WERI-Rb-1 (cell line): ENCODE data around the gene BICDL1.

ENCODE experiments used
- DNase-seq: peaks from one replicate; pipeline ENCODE4 v3.0.0-alpha.2; 2020
- H3K27ac ChIP-seq: fragments of 250-450 bp; sonication (Bioruptor Pico); 2 replicates; pipeline ENCODE4 v1.5.1; 2020; ENCODE audit warnings: mild to moderate bottlenecking, moderate library complexity
- H3K27me3 ChIP-seq: fragments of 250-450 bp; sonication (Bioruptor Pico); 2 replicates; pipeline ENCODE4 v1.5.1; 2021; ENCODE audit warnings: mild to moderate bottlenecking, low read depth, moderate library complexity; ENCODE audit not compliant: insufficient read depth, severe bottlenecking
- H3K36me3 ChIP-seq: fragments of 250-450 bp; sonication (Bioruptor Pico); 2 replicates; pipeline ENCODE4 v1.5.1; 2020; ENCODE audit warnings: mild to moderate bottlenecking, moderate library complexity
- H3K4me3 ChIP-seq: 2 replicates; pipeline ENCODE4 v1.5.1; 2011; ENCODE audit warnings: low read depth, mild to moderate bottlenecking, control low read depth, low read length
- H3K9me3 ChIP-seq: fragments of 250-450 bp; sonication (Bioruptor Pico); 2 replicates; pipeline ENCODE4 v1.5.1; 2021; ENCODE audit warnings: mild to moderate bottlenecking, moderate library complexity; ENCODE audit not compliant: severe bottlenecking
- TF ChIP-seq, protein P1 (sequence below): IDR thresholded peaks from 2 replicates; pipeline ENCODE4 v1.5.1; 2011; ENCODE audit warnings: low read depth, mild to moderate bottlenecking, control low read depth, inconsistent platforms, low read length

BICDL1 gene

DNA sequence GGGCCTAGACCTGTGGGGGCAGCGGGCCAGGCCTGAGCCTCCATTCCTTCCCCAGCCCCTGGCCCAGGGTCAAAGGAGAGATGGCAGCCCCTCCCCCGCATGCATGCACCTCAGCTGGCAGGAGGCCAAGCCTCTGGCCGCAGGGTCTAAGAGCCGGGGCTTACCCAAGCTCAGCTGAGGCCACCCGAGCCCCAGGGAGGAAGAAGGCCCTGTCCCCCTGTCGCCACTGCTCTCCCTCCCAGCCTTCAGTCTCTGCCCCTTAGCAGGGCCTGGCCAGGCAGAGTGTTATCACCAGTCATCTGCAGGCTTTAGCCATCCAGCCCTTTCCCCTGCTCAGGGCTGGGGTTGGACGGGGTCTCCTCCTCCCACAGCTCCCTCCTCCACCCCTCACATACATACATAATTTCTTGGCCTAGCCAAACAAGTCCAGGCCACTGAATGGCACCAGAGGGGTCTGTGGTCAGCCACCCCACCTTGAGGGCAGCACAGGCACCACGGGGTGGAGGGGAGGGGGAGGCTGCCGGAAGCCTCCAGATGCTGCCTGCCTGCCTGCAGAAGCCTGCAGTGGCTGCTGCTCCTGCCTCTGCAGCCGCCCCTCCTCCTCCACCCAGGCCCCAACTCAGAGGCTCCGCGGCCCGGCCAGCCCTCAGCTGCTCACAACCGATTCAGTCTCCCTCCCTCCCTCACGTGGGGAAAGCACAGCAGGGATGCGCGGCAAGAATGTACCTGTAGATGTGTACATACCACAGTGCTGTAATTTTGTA, 104.7 kb downstream of the BICDL1 start:
- H3K27ac ChIP-seq, result peak overlapping the region; percentile 15
- H3K27me3 ChIP-seq, result no peaks in the 10 kb centered on the region
- no peaks in the 10 kb centered on the region for H3K9me3 ChIP-seq
- TF ChIP-seq, protein P1, sequence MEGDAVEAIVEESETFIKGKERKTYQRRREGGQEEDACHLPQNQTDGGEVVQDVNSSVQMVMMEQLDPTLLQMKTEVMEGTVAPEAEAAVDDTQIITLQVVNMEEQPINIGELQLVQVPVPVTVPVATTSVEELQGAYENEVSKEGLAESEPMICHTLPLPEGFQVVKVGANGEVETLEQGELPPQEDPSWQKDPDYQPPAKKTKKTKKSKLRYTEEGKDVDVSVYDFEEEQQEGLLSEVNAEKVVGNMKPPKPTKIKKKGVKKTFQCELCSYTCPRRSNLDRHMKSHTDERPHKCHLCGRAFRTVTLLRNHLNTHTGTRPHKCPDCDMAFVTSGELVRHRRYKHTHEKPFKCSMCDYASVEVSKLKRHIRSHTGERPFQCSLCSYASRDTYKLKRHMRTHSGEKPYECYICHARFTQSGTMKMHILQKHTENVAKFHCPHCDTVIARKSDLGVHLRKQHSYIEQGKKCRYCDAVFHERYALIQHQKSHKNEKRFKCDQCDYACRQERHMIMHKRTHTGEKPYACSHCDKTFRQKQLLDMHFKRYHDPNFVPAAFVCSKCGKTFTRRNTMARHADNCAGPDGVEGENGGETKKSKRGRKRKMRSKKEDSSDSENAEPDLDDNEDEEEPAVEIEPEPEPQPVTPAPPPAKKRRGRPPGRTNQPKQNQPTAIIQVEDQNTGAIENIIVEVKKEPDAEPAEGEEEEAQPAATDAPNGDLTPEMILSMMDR, result no peak
- peaks cover 47% of the 10 kb centered on the region for H3K36me3 ChIP-seq
- DNase-seq, result peak; percentile 68
- no peak overlapping the region for H3K4me3 ChIP-seq

DNA sequence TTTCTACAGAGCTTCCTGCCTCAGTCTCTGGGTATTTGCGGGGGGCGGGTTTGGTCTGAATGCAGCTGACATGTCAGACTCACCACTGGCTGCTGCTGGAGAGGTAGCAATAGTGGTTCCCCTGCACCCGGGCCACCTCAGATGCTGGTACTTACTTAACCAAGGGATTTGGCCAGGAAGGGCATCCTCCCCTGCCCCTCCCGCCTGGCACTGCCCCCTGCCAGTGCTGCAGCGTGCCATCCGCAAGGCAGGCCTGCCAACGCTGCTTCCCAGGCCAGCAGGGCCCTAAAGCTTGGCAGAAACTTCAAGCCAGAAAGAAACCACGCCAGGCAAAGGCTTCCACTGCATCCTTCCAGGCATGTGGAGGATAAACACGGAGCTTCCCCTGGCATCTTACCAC, 105.4 kb downstream of the BICDL1 start:
- H3K4me3 ChIP-seq, result no peak overlapping the region
- no peaks in the 10 kb centered on the region for H3K27me3 ChIP-seq
- H3K27ac ChIP-seq, result no peak overlapping the region
- DNase-seq, result no peak
- peaks cover 49% of the 10 kb centered on the region for H3K36me3 ChIP-seq
- TF ChIP-seq, protein P1, result no peak
- H3K9me3 ChIP-seq, result no peaks in the 10 kb centered on the region

DNA sequence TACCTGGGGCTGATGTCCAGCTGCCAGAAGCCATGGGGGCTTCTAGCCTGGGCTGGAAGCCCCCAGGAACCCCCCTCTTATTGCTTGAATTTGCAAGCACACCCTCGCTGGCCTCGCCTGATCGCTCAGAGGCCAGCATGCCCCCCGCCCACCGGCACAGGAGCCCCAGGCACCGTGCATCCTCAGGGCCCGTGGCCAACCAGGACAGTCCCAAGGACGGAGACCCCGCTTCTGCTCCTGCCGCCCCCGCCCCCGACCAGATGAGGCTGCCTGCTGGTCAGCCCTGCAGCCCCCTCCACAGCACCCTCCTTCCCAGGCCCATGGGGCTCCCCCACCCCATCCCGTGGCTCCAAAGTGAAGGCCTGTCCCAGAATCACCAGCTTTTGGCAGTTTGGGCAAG, 106.3 kb downstream of the BICDL1 start:
- TF ChIP-seq, protein P1, result no peak
- no peak for DNase-seq
- no peaks in the 10 kb centered on the region for H3K9me3 ChIP-seq
- H3K4me3 ChIP-seq, result no peak overlapping the region
- no peak overlapping the region for H3K27ac ChIP-seq
- H3K36me3 ChIP-seq, result peaks cover 56% of the 10 kb centered on the region
- H3K27me3 ChIP-seq, result no peaks in the 10 kb centered on the region

DNA sequence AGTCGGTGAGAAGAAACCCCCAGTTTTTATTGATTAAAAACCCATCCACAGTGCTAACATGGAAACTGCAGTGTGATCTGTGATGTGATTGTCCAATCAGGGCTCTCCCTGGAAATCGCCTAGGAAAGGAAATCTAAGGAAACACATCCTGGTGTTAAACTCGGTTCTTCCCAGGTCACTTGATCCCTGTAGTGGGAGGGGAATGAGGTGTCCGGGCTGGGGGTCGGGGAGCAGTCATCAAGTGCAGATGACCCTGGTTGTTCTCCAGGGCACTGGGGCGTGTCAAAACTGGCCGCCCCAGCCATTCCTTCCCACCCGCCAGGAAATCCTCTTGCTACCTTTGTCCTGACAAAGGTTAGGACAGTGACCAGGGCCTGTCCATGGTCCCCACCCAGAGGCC, 106.7 kb downstream of the BICDL1 start:
- TF ChIP-seq, protein P1, result no peak
- no peak overlapping the region for H3K4me3 ChIP-seq
- DNase-seq, result no peak
- no peak overlapping the region for H3K27ac ChIP-seq
- no peaks in the 10 kb centered on the region for H3K9me3 ChIP-seq
- no peaks in the 10 kb centered on the region for H3K27me3 ChIP-seq
- H3K36me3 ChIP-seq, result peaks cover 60% of the 10 kb centered on the region

DNA sequence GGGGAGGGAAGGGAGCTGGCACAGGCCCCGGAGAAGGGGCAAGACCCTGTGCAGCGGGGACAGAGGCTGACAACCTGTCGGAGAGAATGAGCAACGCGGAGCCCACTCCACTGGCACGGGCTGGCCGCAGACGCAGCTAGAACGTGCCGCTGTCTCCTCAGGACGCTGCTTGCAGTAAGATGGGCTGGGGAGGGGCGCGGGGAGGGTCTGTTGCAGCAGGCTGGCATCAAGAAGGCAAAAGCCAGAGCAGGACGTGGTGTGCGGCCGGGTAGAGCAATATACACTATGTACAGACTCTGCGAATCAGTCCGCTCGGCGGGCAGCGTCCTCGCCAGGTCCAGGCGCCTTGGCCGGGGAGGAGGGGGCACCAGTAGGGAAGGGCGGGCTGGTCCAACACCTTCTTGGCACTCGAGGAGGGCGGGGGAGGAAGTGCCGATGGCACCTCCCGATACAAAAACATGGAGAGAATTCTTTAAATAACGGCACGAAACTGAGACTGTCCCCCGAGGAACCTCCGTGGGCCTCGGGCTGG, 107.7 kb downstream of the BICDL1 start:
- H3K4me3 ChIP-seq, result no peak overlapping the region
- H3K27ac ChIP-seq, result no peak overlapping the region
- H3K9me3 ChIP-seq, result no peaks in the 10 kb centered on the region
- no peaks in the 10 kb centered on the region for H3K27me3 ChIP-seq
- peaks cover 62% of the 10 kb centered on the region for H3K36me3 ChIP-seq
- DNase-seq, result no peak
- TF ChIP-seq, protein P1, result no peak
